Mesenchymal stem cell (in vitro differentiated cells and primary cell): ENCODE data around the gene RPL19.

Source experiments
- DNase-seq: peaks from one replicate; pipeline ENCODE4 v3.0.0-alpha.2; 2013
- H2AFZ ChIP-seq: one replicate; pipeline ENCODE4 v1.6.1; 2013; ENCODE audit warnings: low read depth, mild to moderate bottlenecking, control low read depth, inconsistent platforms, low read length, moderate library complexity
- H2AK5ac ChIP-seq: 2 replicates; pipeline ENCODE4 v1.6.1; 2013; ENCODE audit warnings: low read length, moderate library complexity, mild to moderate bottlenecking, inconsistent platforms; ENCODE audit not compliant: severe bottlenecking
- H2BK120ac ChIP-seq: one replicate; pipeline ENCODE4 v1.6.1; 2013; ENCODE audit warnings: low read depth, mild to moderate bottlenecking, inconsistent platforms, low read length, moderate library complexity
- H2BK12ac ChIP-seq, 2 experiments: one replicate each; pipeline ENCODE4 v1.6.1; 2013; ENCODE audit warnings: inconsistent platforms in 2 of 2, low read length in 2 of 2, mild to moderate bottlenecking in 2 of 2, moderate library complexity in 2 of 2, control low read depth in 1 of 2
- H2BK15ac ChIP-seq: one replicate; pipeline ENCODE4 v1.6.1; 2013; ENCODE audit warnings: mild to moderate bottlenecking, low read depth, inconsistent platforms; ENCODE audit not compliant: poor library complexity, severe bottlenecking
- H2BK5ac ChIP-seq: 2 replicates; pipeline ENCODE4 v1.6.1; 2013; ENCODE audit warnings: low read depth, mild to moderate bottlenecking, low read length, control low read depth, inconsistent platforms; ENCODE audit not compliant: poor library complexity, severe bottlenecking
- H3K14ac ChIP-seq, 2 experiments: one replicate each; pipeline ENCODE4 v1.6.1; 2013; ENCODE audit warnings: inconsistent platforms in 2 of 2, low read length in 2 of 2, control low read depth in 1 of 2, mild to moderate bottlenecking in 1 of 2, moderate library complexity in 1 of 2
- H3K18ac ChIP-seq, 2 experiments: one replicate each; pipeline ENCODE4 v1.6.1; 2013; ENCODE audit warnings: inconsistent platforms in 2 of 2, low read length in 2 of 2, control low read depth in 1 of 2, low read depth in 1 of 2, mild to moderate bottlenecking in 1 of 2
- H3K23ac ChIP-seq, 2 experiments: one replicate each; pipeline ENCODE4 v1.6.1; 2013; ENCODE audit warnings: inconsistent platforms in 2 of 2, low read length in 2 of 2, mild to moderate bottlenecking in 2 of 2, moderate library complexity in 2 of 2, control low read depth in 1 of 2
- H3K27ac ChIP-seq: 2 replicates; pipeline ENCODE4 v1.5.1; 2013; ENCODE audit warnings: mild to moderate bottlenecking, moderate library complexity, low read length, control low read depth, inconsistent platforms; ENCODE audit not compliant: poor library complexity, severe bottlenecking
- H3K27me3 ChIP-seq, 2 experiments: 2 replicates each; pipeline versions ENCODE4 v1.6.1 to v1.7.0; 2013; ENCODE audit warnings: low read length in 2 of 2, mild to moderate bottlenecking in 2 of 2, moderate library complexity in 2 of 2, control low read depth in 1 of 2, inconsistent platforms in 1 of 2; ENCODE audit not compliant: control insufficient read depth in 1 of 2, insufficient read depth in 1 of 2
- H3K36me3 ChIP-seq, 2 experiments: 2 replicates each; pipeline versions ENCODE4 v1.6.1 to v1.7.0; 2013; ENCODE audit warnings: low read length in 2 of 2, control low read depth in 1 of 2, inconsistent platforms in 1 of 2, low read depth in 1 of 2, mild to moderate bottlenecking in 1 of 2; ENCODE audit not compliant: insufficient read depth in 2 of 2, control insufficient read depth in 1 of 2
- H3K4ac ChIP-seq, 2 experiments: one replicate each; pipeline ENCODE4 v1.6.1; 2013; ENCODE audit warnings: inconsistent platforms in 2 of 2, low read length in 2 of 2, mild to moderate bottlenecking in 2 of 2, moderate library complexity in 2 of 2, control low read depth in 1 of 2, low read depth in 1 of 2
- H3K4me1 ChIP-seq: 2 replicates; pipeline ENCODE4 v1.6.1; 2013; ENCODE audit warnings: low read depth, low read length, control low read depth; ENCODE audit not compliant: control insufficient read depth, insufficient read depth
- H3K4me2 ChIP-seq: 2 replicates; pipeline ENCODE4 v1.6.1; 2013; ENCODE audit warnings: low read length, mild to moderate bottlenecking, inconsistent platforms; ENCODE audit not compliant: poor library complexity, severe bottlenecking
- H3K4me3 ChIP-seq, 2 experiments: 2 replicates each; pipeline versions ENCODE4 v1.5.1 to v1.7.0; 2013; ENCODE audit warnings: low read length in 2 of 2, mild to moderate bottlenecking in 2 of 2, control low read depth in 1 of 2, low read depth in 1 of 2; ENCODE audit not compliant: insufficient read depth in 1 of 2
- H3K79me1 ChIP-seq: replicated peaks from 2 replicates; pipeline ENCODE4 v1.6.1; 2013; ENCODE audit warnings: mild to moderate bottlenecking, control low read depth, low read length, inconsistent platforms; ENCODE audit not compliant: poor library complexity, severe bottlenecking
- H3K9ac ChIP-seq: 2 replicates; pipeline ENCODE4 v1.7.0; 2013; ENCODE audit warnings: mild to moderate bottlenecking, low read length, moderate library complexity
- H3K9me3 ChIP-seq: 2 replicates; pipeline ENCODE4 v1.7.0; 2013; ENCODE audit warnings: mild to moderate bottlenecking, low read length; ENCODE audit not compliant: control insufficient read depth
- H4K8ac ChIP-seq: one replicate; pipeline ENCODE4 v1.6.1; 2013; ENCODE audit warnings: inconsistent platforms, mild to moderate bottlenecking, low read length, moderate library complexity
- H4K91ac ChIP-seq: one replicate; pipeline ENCODE4 v1.6.1; 2013; ENCODE audit warnings: mild to moderate bottlenecking, low read length, inconsistent platforms
- WGBS: methylation state at CpG from one replicate; pipeline ENCODE4 v1.1.7; 2013; ENCODE audit warnings: mixed read lengths; 5-methylcytosine and 5-hydroxymethylcytosine counted together

Gene RPL19

DNA sequence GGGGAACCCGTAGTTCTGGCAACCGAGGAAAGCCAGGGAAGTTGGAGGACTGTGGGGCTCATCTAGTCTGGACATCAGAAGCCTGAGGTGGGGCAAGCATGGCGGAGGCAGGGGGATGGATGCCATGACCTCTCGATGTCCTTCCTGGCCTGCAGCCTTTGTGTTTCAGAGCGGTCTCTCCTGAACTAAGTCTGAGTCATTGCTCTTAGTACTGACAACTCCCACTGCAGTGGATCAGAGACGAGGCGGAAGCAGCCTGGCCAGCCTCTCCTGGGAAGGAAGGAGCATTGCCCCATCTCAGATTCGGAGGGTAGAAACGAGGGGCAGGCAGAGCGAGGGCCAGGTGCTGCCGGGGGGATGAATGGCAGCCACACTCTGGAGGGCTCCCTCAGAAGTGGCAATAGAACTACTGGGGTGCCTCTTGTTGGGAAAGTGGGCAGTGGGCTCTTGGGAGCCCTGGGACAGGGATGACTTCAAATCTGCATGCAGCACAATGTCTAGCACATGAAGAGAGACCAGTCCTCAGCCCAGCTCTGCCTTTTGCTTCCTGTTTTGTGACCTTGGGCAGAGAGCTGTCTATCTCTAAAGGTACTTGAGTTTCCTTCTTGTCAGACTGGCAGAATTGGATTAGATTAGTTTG is 29.3 kb downstream of the RPL19 start:
- H2BK5ac ChIP-seq: no peak overlapping the region
- no peaks in the 10 kb centered on the region for H3K36me3 ChIP-seq
- H3K9me3 ChIP-seq: no peaks in the 10 kb centered on the region
- H2BK12ac ChIP-seq: no peak overlapping the region
- H3K23ac ChIP-seq: no peak overlapping the region
- H4K8ac ChIP-seq: no peak overlapping the region
- H3K79me1 ChIP-seq: no peaks in the 10 kb centered on the region
- H3K4ac ChIP-seq: no peak overlapping the region
- H3K9ac ChIP-seq: no peak overlapping the region
- WGBS: 62% methylated on average over 11 of the region's 11 CpGs
- DNase-seq: peak; percentile 46
- peaks cover 29% of the 10 kb centered on the region for H3K4me1 ChIP-seq
- H3K14ac ChIP-seq: no peak overlapping the region
- no peak overlapping the region for H2AFZ ChIP-seq
- H2AK5ac ChIP-seq: no peak overlapping the region
- no peak overlapping the region for H3K4me2 ChIP-seq
- H4K91ac ChIP-seq: no peak overlapping the region
- no peak overlapping the region for H2BK15ac ChIP-seq
- H3K18ac ChIP-seq: no peak overlapping the region
- peaks cover 34 to 58% of the 10 kb centered on the region in 2 experiments for H3K27me3 ChIP-seq
- H3K4me3 ChIP-seq: no peak overlapping the region
- no peak overlapping the region for H2BK120ac ChIP-seq
- no peak overlapping the region for H3K27ac ChIP-seq

DNA sequence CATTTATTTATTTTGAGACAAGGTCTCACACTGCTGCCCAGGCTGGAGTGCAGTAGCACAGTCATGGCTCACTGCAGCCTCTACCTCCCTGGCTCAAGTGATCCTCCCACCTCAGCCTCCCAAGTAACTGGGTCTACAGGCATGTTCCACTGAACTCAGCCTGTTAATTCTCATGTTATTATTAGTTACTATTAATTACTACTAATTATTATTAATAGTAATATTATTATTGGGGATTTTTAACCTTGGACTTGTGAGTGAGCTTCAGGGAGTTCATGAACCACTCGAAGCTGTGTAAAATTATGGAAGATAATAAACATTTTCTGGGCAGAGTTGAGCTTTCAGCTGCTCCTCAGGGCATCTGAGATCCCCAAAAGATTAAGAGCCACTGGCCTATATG is 30.3 kb downstream of the RPL19 start:
- Histone ChIP-seq H3K23ac (no peak overlapping the region), H2BK5ac (no peak overlapping the region), H3K4me1 (peaks cover 20% of the 10 kb centered on the region), H3K9ac (no peak overlapping the region), H2BK15ac (no peak overlapping the region), H3K14ac (no peak overlapping the region), H3K4ac (no peak overlapping the region), H3K4me2 (no peak overlapping the region), H2BK12ac (no peak overlapping the region), H3K27me3 (peaks cover 28 to 54% of the 10 kb centered on the region in 2 experiments), H3K18ac (no peak overlapping the region), H2BK120ac (no peak overlapping the region), H4K8ac (no peak overlapping the region), H3K4me3 (no peak overlapping the region), H3K9me3 (no peaks in the 10 kb centered on the region), H2AK5ac (no peak overlapping the region), H3K36me3 (no peaks in the 10 kb centered on the region), H3K27ac (no peak overlapping the region), H3K79me1 (no peaks in the 10 kb centered on the region), H2AFZ (no peak overlapping the region), H4K91ac (no peak overlapping the region)
- 91% methylated on average over 1 of the region's 1 CpG for WGBS
- DNase-seq: no peak

DNA sequence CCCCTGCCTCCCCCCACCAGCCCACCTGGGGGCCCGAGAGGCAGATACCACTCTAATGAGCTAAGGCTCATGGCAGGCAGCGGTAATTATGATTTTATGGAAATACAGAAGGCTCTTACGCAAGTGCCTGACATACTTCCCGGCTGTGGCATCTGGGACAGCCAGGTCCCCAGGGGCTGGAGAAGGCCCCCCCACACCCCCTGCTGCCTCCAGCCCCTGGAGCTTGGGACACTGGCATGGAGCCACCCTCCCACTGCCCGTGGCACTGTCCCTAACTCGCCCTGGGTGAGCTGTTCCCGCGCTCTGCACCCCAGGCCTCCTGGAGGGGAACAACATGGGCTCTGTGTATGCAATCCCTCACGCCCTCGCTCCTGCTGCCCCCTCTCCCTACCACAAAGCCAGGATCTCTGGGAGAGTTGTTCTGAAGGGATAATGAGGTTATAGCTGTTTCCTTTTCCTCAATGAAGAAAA is 31.0 kb downstream of the RPL19 start:
- H2BK15ac ChIP-seq: no peak overlapping the region
- H3K18ac ChIP-seq: no peak overlapping the region
- no peaks in the 10 kb centered on the region for H3K36me3 ChIP-seq
- no peak overlapping the region for H2AFZ ChIP-seq
- H3K4me3 ChIP-seq: no peak overlapping the region
- H4K91ac ChIP-seq: no peak overlapping the region
- no peak overlapping the region for H3K14ac ChIP-seq
- H3K9me3 ChIP-seq: no peaks in the 10 kb centered on the region
- H2BK120ac ChIP-seq: no peak overlapping the region
- H3K23ac ChIP-seq: no peak overlapping the region
- H3K9ac ChIP-seq: peak overlapping the region; percentile 51
- DNase-seq: no peak
- H3K27me3 ChIP-seq: peaks cover 30 to 50% of the 10 kb centered on the region in 2 experiments
- H2BK12ac ChIP-seq: peak overlapping the region in 1 of 2 experiments; percentile 13
- H3K79me1 ChIP-seq: no peaks in the 10 kb centered on the region
- 55% methylated on average over 7 of the region's 10 CpGs for WGBS
- H3K4me1 ChIP-seq: peaks cover 15% of the 10 kb centered on the region
- H3K4me2 ChIP-seq: no peak overlapping the region
- H2AK5ac ChIP-seq: no peak overlapping the region
- H3K4ac ChIP-seq: no peak overlapping the region
- no peak overlapping the region for H2BK5ac ChIP-seq
- H3K27ac ChIP-seq: no peak overlapping the region
- no peak overlapping the region for H4K8ac ChIP-seq

DNA sequence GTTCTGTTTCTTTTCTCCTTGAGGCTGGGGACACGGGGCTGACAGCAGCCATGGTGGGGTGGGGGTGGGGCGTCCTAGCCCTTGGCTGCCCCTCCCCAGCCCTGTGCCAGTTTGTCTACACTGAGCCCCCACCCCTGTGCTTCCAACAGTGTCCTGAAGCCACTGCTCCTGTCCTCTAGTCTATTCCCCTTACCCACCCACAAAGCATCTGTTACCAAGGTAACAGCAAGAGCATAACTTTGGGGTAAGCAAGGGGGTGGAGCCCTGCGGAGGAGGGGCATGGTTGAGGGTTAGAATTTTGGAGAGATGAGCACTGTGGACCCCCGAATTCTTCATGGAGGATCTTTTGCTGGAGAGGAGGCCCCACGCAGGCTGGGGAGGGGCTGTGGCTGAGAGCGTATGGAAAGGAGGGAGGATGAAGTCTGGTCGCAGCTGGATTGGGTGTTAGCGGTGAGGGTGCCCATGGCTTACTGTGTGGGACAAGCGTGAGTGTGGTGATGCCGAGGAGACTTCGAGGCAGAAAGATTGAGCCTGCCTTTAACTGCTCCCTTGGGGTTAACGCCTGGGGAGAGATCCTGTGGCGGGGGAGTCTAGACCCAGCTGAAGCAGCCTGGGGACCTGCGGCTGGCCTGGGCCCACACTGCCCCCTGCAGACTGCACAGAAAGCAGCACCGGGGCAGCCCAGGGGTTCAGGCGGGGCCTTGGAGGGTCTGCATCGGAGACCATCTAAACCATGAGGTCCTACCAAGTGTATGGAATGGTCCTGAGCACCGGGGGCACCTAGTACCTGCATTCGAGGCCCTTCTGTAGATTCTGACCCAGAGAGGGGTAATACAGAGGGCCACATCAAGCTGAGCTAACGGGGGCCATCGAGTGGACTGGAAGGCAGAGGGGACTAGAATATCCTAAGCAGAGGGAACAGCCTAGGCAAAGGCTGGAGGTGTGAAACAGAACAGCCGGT is 31.8 kb downstream of the RPL19 start:
- DNase-seq: peak; percentile 37
- Histone ChIP-seq H2BK120ac (no peak overlapping the region), H2BK12ac (peak overlapping the region in 1 of 2 experiments; percentile 57), H3K4me3 (peak overlapping the region in 1 of 2 experiments; percentile 46), H2BK5ac (no peak overlapping the region), H3K23ac (no peak overlapping the region), H2BK15ac (no peak overlapping the region), H3K27me3 (peaks cover 28 to 46% of the 10 kb centered on the region in 2 experiments), H3K4me2 (no peak overlapping the region), H3K27ac (no peak overlapping the region), H2AK5ac (no peak overlapping the region), H2AFZ (no peak overlapping the region), H4K91ac (no peak overlapping the region), H3K14ac (no peak overlapping the region), H3K79me1 (no peaks in the 10 kb centered on the region), H3K4ac (no peak overlapping the region), H3K18ac (peak overlapping the region in 1 of 2 experiments; percentile 50), H3K9me3 (no peaks in the 10 kb centered on the region), H4K8ac (no peak overlapping the region), H3K36me3 (no peaks in the 10 kb centered on the region), H3K9ac (peak overlapping the region; percentile 51), H3K4me1 (peaks cover 17% of the 10 kb centered on the region)
- 29% methylated on average over 20 of the region's 22 CpGs for WGBS
